Stimulated activated CD4-positive, alpha-beta T cell treated with anti-CD3 and anti-CD28 coated beads, Interleukin-12 subunit alpha, Interleukin-12 subunit beta, amount 100 ng/mL, for 24 hours (primary cell): ENCODE measurements around the gene TMEM245.

ENCODE experiments used
- DNase-seq, 2 experiments: peaks; one replicate each; pipeline ENCODE4 v3.0.0-alpha.2; 2020; ENCODE audit warnings: low read depth in 2 of 2

The TMEM245 gene

GRCh38 chr9:109101202-109101595 is 18.5 kb downstream of the TMEM245 start:
- no peak for DNase-seq

- DNase-seq = no peak
Measured at GRCh38 chr9:109100543-109101201, 19.1 kb downstream of the TMEM245 start.

- DNase-seq = no peak
Measured at GRCh38 chr9:109098960-109099308, 20.8 kb downstream of the TMEM245 start.

GRCh38 chr9:109098171-109098959 is 21.4 kb downstream of the TMEM245 start:
- no peak for DNase-seq

GRCh38 chr9:109097146-109097545 is 22.6 kb downstream of the TMEM245 start:
- no peak for DNase-seq

GRCh38 chr9:109095321-109095720 is 24.4 kb downstream of the TMEM245 start:
- no peak for DNase-seq

- no peak for DNase-seq
Measured at GRCh38 chr9:109094268-109094667, 25.5 kb downstream of the TMEM245 start.

- DNase-seq = no peak
Measured at GRCh38 chr9:109092587-109092986, 27.2 kb downstream of the TMEM245 start.

- DNase-seq = no peak
Measured at GRCh38 chr9:109092051-109092580, 27.6 kb downstream of the TMEM245 start.

GRCh38 chr9:109088221-109088620 is 31.5 kb downstream of the TMEM245 start:
- DNase-seq = no peak

- no peak for DNase-seq
Measured at GRCh38 chr9:109087795-109088194, 32.0 kb downstream of the TMEM245 start.

GRCh38 chr9:109086221-109086620 is 33.5 kb downstream of the TMEM245 start:
- no peak for DNase-seq

GRCh38 chr9:109085510-109085909 is 34.2 kb downstream of the TMEM245 start:
- no peak for DNase-seq

- no peak for DNase-seq
Measured at GRCh38 chr9:109083813-109084405, 35.8 kb downstream of the TMEM245 start.

GRCh38 chr9:109083141-109083540 is 36.6 kb downstream of the TMEM245 start:
- DNase-seq = no peak

GRCh38 chr9:109082091-109082620 is 37.6 kb downstream of the TMEM245 start:
- no peak for DNase-seq

GRCh38 chr9:109074236-109074889 is 45.4 kb downstream of the TMEM245 start:
- no peak for DNase-seq

- DNase-seq = no peak
Measured at GRCh38 chr9:109072821-109073435, 46.8 kb downstream of the TMEM245 start.

GRCh38 chr9:109072133-109072692 is 47.5 kb downstream of the TMEM245 start:
- no peak for DNase-seq

GRCh38 chr9:109068764-109069163 is 51.0 kb downstream of the TMEM245 start:
- no peak for DNase-seq
